Duodenal mucosa (tissue), 2 donors: ENCODE measurements around the gene PSMG4.

Experiments used
- H3K27ac ChIP-seq: one replicate; pipeline ENCODE4 v1.7.0; 2013; ENCODE audit warnings: low read depth, low read length
- H3K27me3 ChIP-seq, 2 donors: one replicate each; pipeline ENCODE4 v1.7.0; 2013; ENCODE audit warnings: low read length in 2 of 2, control low read depth in 1 of 2; ENCODE audit not compliant: insufficient read depth in 2 of 2, control insufficient read depth in 1 of 2
- H3K36me3 ChIP-seq, 2 donors: one replicate each; pipeline ENCODE4 v1.7.0; 2013; ENCODE audit warnings: low read length in 2 of 2, control low read depth in 1 of 2; ENCODE audit not compliant: insufficient read depth in 2 of 2, control insufficient read depth in 1 of 2
- H3K4me1 ChIP-seq, 2 donors: one replicate each; pipeline ENCODE4 v1.7.0; 2013; ENCODE audit warnings: low read length in 2 of 2, control low read depth in 1 of 2; ENCODE audit not compliant: insufficient read depth in 2 of 2, control insufficient read depth in 1 of 2
- H3K4me3 ChIP-seq, 2 donors: one replicate each; pipeline ENCODE4 v1.7.0; 2013; ENCODE audit warnings: low read length in 2 of 2, low read depth in 1 of 2
- H3K9ac ChIP-seq, 2 donors: one replicate each; pipeline ENCODE4 v1.7.0; 2013; ENCODE audit warnings: low read length in 2 of 2, low read depth in 1 of 2
- H3K9me3 ChIP-seq, 2 donors: one replicate each; pipeline ENCODE4 v1.7.0; 2013; ENCODE audit warnings: low read length in 2 of 2, control low read depth in 1 of 2; ENCODE audit not compliant: control insufficient read depth in 1 of 2

PSMG4 gene

GRCh38 chr6:3288711-3289663, 30.2 kb downstream of the PSMG4 start:
- H3K27me3 ChIP-seq, result no peaks in the 10 kb centered on the region
- H3K9ac ChIP-seq, result no peak overlapping the region
- no peaks in the 10 kb centered on the region for H3K9me3 ChIP-seq
- H3K4me1 ChIP-seq, result no peaks in the 10 kb centered on the region
- H3K36me3 ChIP-seq, result peaks cover 33 to 82% of the 10 kb centered on the region in 2 donors
- H3K4me3 ChIP-seq, result no peak overlapping the region
- H3K27ac ChIP-seq, result no peak overlapping the region

GRCh38 chr6:3289664-3290055, 30.9 kb downstream of the PSMG4 start:
- no peak overlapping the region for H3K27ac ChIP-seq
- H3K4me1 ChIP-seq, result no peaks in the 10 kb centered on the region
- H3K4me3 ChIP-seq, result no peak overlapping the region
- H3K36me3 ChIP-seq, result peaks cover 35 to 82% of the 10 kb centered on the region in 2 donors
- H3K9me3 ChIP-seq, result no peaks in the 10 kb centered on the region
- H3K27me3 ChIP-seq, result no peaks in the 10 kb centered on the region
- no peak overlapping the region for H3K9ac ChIP-seq

DNA sequence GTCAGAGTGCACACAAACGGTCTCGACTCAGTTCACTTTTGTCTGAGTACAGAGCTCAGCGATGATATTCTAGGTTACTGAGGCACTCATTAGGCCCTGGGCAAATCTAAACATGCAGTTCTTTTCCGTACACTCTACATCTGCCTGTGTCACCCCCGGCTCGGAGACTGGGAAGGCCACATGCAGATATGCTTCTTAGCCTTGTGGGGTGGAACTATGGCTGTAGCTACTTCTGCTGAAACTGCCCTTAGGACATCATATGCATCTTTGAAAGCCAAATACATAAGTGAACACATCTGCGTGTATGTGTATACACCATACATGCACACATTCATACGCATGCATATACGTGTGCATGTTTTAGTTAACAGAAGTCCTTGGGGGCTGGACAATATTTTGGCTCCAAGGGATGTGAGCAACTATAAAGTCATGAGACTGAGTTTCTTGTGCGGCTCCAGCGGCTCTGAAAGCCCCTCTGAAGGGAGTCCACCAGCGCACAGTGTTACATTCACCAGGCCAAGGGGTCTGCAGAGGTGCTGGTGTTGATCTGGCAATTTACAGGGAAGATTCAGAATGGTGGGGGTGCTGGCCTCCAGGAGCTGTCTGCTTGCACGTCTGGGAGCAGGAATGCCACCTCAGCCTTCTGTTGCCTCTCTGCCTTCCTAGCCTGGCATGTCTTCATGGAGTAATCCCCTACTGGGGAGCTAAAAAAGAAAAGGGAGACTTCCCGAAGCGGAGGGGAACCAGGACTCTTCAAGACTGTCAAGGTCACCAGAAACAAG, 31.6 kb downstream of the PSMG4 start:
- no peaks in the 10 kb centered on the region for H3K27me3 ChIP-seq
- peaks cover under 1 to 1% of the 10 kb centered on the region in 2 donors for H3K4me1 ChIP-seq
- H3K4me3 ChIP-seq, result no peak overlapping the region
- peaks cover 42 to 83% of the 10 kb centered on the region in 2 donors for H3K36me3 ChIP-seq
- H3K9me3 ChIP-seq, result no peaks in the 10 kb centered on the region
- no peak overlapping the region for H3K9ac ChIP-seq
- H3K27ac ChIP-seq, result no peak overlapping the region

DNA sequence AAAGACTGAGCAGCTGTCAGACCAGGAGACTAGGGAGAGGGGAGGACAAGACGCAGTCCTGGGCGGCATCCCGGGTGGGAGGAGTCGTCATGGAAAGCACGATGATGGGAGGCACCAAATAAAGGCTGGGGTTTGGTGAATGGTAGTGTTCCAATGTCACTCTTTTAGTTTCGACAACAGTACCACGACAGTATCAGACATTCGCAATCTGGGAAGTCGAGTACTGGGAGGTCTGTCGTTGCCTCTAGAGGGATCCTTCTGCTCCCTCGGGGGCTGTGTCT, 32.1 kb downstream of the PSMG4 start:
- Histone ChIP-seq H3K36me3 (peaks cover 45 to 79% of the 10 kb centered on the region in 2 donors), H3K9me3 (no peaks in the 10 kb centered on the region), H3K27ac (no peak overlapping the region), H3K9ac (no peak overlapping the region), H3K27me3 (no peaks in the 10 kb centered on the region), H3K4me1 (peaks cover 5 to 7% of the 10 kb centered on the region in 2 donors), H3K4me3 (no peak overlapping the region)

DNA sequence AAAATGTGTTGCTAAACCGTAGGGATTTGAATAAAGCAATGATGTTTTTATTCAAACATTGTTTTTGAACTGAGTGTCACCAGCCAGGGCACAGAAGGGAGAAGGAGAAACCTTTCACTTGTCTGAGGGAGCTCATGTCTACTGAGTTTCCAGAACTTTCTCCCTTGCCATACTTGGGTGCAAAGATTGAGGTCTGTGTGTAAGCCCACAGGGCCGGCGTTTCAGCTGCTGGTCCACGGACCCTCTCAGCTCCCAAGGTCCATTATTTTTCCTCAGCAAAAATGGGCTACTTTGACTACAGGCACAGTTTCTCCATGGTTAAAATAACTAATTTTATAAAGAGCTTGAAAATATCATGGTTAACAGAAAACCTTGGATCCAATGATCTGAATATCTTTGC, 32.6 kb downstream of the PSMG4 start:
- Histone ChIP-seq H3K27me3 (no peaks in the 10 kb centered on the region), H3K27ac (no peak overlapping the region), H3K36me3 (peaks cover 47 to 76% of the 10 kb centered on the region in 2 donors), H3K9ac (no peak overlapping the region), H3K9me3 (no peaks in the 10 kb centered on the region), H3K4me1 (peaks cover 10 to 12% of the 10 kb centered on the region in 2 donors), H3K4me3 (no peak overlapping the region)

GRCh38 chr6:3291987-3292386, 33.2 kb downstream of the PSMG4 start:
- Histone ChIP-seq H3K27me3 (no peaks in the 10 kb centered on the region), H3K4me1 (peaks cover 10 to 14% of the 10 kb centered on the region in 2 donors), H3K9me3 (no peaks in the 10 kb centered on the region), H3K4me3 (no peak overlapping the region), H3K27ac (no peak overlapping the region), H3K9ac (no peak overlapping the region), H3K36me3 (peaks cover 40 to 76% of the 10 kb centered on the region in 2 donors)

GRCh38 chr6:3292431-3293197, 33.9 kb downstream of the PSMG4 start:
- peaks cover 10 to 14% of the 10 kb centered on the region in 2 donors for H3K4me1 ChIP-seq
- H3K27ac ChIP-seq, result no peak overlapping the region
- H3K9ac ChIP-seq, result no peak overlapping the region
- no peaks in the 10 kb centered on the region for H3K27me3 ChIP-seq
- no peaks in the 10 kb centered on the region for H3K9me3 ChIP-seq
- H3K36me3 ChIP-seq, result peaks cover 42 to 78% of the 10 kb centered on the region in 2 donors
- no peak overlapping the region for H3K4me3 ChIP-seq

- Histone ChIP-seq H3K9me3 (no peaks in the 10 kb centered on the region), H3K27me3 (no peaks in the 10 kb centered on the region), H3K4me3 (no peak overlapping the region), H3K4me1 (peaks cover 10 to 14% of the 10 kb centered on the region in 2 donors), H3K9ac (no peak overlapping the region), H3K27ac (no peak overlapping the region), H3K36me3 (peaks cover 48 to 76% of the 10 kb centered on the region in 2 donors)
Measured at GRCh38 chr6:3293271-3294155, 34.8 kb downstream of the PSMG4 start.

GRCh38 chr6:3294396-3294795, 35.6 kb downstream of the PSMG4 start:
- H3K36me3 ChIP-seq, result peaks cover 44 to 67% of the 10 kb centered on the region in 2 donors
- no peaks in the 10 kb centered on the region for H3K27me3 ChIP-seq
- H3K9me3 ChIP-seq, result no peaks in the 10 kb centered on the region
- H3K27ac ChIP-seq, result no peak overlapping the region
- no peak overlapping the region for H3K4me3 ChIP-seq
- H3K9ac ChIP-seq, result no peak overlapping the region
- peaks cover 10 to 14% of the 10 kb centered on the region in 2 donors for H3K4me1 ChIP-seq
